Measurements from ENCODE around the gene SLC38A4.

GRCh38 chr12:46800160-46800559, 25.6 kb downstream of the SLC38A4 start:
- TF ChIP-seq IRF1 (CRISPR knock-in tag; IDR thresholded peaks at IDR 0.05; ENCODE audit: borderline replicate concordance) (no peak), PRMT5 (CRISPR knock-in tag; IDR thresholded peaks at IDR 0.05) (no peak), MBD2 (IDR thresholded peaks at IDR 0.05; ENCODE audit: borderline replicate concordance, low read depth) (no peak), C11orf30 (IDR thresholded peaks at IDR 0.05; ENCODE audit: low read depth) (no peak), JUNB (CRISPR knock-in tag; conservative IDR thresholded peaks at IDR 0.05) (no peak), CHD1 (IDR thresholded peaks at IDR 0.05; ENCODE audit: low read length) (no peak), RFX5 (IDR thresholded peaks at IDR 0.05; ENCODE audit: low read depth, low read length) (no peak), NR2C1 (IDR thresholded peaks at IDR 0.05) (no peak), NR2C1 (tag; IDR thresholded peaks at IDR 0.05) (no peak), ZNF140 (CRISPR knock-in tag; IDR thresholded peaks at IDR 0.05) (no peak), DEAF1 (CRISPR knock-in tag; IDR thresholded peaks at IDR 0.05) (no peak), RERE (CRISPR knock-in tag; IDR thresholded peaks at IDR 0.05; ENCODE audit: borderline replicate concordance) (no peak), NBN (IDR thresholded peaks at IDR 0.05; ENCODE audit: low read depth) (no peak), NFIX (CRISPR knock-in tag; IDR thresholded peaks at IDR 0.05; ENCODE audit: low read depth) (no peak)
